Putamen (tissue), 1 donor: ENCODE results near the gene FAM170B.
A peak's percentile ranks its signal among the peaks of the same experiment; 100 is the strongest.

Source experiments
- DNase-seq: peaks from one replicate; pipeline ENCODE4 v3.0.0-alpha.2; 2016; ENCODE audit warnings: low spot score

The FAM170B gene

GRCh38 chr10:49123981-49124950, 9.6 kb downstream of the FAM170B start:
- DNase-seq = no peak

- no peak for DNase-seq
These were observed 12.9 kb downstream of the FAM170B start for GRCh38 chr10:49120911-49121310.

GRCh38 chr10:49119746-49120145, 14.1 kb downstream of the FAM170B start:
- DNase-seq = no peak

- no peak for DNase-seq
These were observed 15.3 kb downstream of the FAM170B start for GRCh38 chr10:49118430-49119074.

GRCh38 chr10:49117376-49118070, 16.3 kb downstream of the FAM170B start:
- DNase-seq = no peak

GRCh38 chr10:49116509-49117375, 17.1 kb downstream of the FAM170B start:
- DNase-seq = no peak

- DNase-seq = no peak
These were observed 17.9 kb downstream of the FAM170B start for GRCh38 chr10:49115796-49116508.

GRCh38 chr10:49115015-49115795, 18.6 kb downstream of the FAM170B start, which contains the start of gene VSTM4:
TSS of gene VSTM4 (minus strand) at chr10:49115522. CDS start at chr10:49115485, 37 bp downstream.
- peak; percentile 31 for DNase-seq

GRCh38 chr10:49114718-49115014, 19.2 kb downstream of the FAM170B start:
- DNase-seq = no peak

GRCh38 chr10:49113741-49114141, 20.1 kb downstream of the FAM170B start:
- DNase-seq = no peak

GRCh38 chr10:49112851-49113250, 21.0 kb downstream of the FAM170B start:
- no peak for DNase-seq

- no peak for DNase-seq
These were observed 21.7 kb downstream of the FAM170B start for GRCh38 chr10:49112098-49112497.

GRCh38 chr10:49111320-49111698, 22.5 kb downstream of the FAM170B start:
- DNase-seq = no peak

GRCh38 chr10:49110684-49111319, 23.0 kb downstream of the FAM170B start:
- DNase-seq = no peak

GRCh38 chr10:49109669-49110340, 24.0 kb downstream of the FAM170B start:
- DNase-seq = no peak

- no peak for DNase-seq
These were observed 25.2 kb downstream of the FAM170B start for GRCh38 chr10:49108656-49109055.

- no peak for DNase-seq
These were observed 25.9 kb downstream of the FAM170B start for GRCh38 chr10:49107887-49108267.

- no peak for DNase-seq
These were observed 26.5 kb downstream of the FAM170B start for GRCh38 chr10:49107111-49107886.
